PC-9 (cell line): ENCODE measurements around the gene GPR25.

Experiments used
- EZH2 ChIP-seq: fragments of 200-600 bp; sonication (generic); IDR thresholded peaks from 2 replicates; pipeline ENCODE4 v1.8.0; 2017; ENCODE audit warnings: antibody characterized with exemption, low read depth
- TF ChIP-seq, protein P1 (sequence below): fragments of 200-600 bp; sonication (generic); conservative IDR thresholded peaks from 2 replicates; pipeline ENCODE4 v1.6.1; 2017; ENCODE audit warnings: mixed run types, antibody characterized with exemption, mild to moderate bottlenecking, moderate library complexity

DNA sequence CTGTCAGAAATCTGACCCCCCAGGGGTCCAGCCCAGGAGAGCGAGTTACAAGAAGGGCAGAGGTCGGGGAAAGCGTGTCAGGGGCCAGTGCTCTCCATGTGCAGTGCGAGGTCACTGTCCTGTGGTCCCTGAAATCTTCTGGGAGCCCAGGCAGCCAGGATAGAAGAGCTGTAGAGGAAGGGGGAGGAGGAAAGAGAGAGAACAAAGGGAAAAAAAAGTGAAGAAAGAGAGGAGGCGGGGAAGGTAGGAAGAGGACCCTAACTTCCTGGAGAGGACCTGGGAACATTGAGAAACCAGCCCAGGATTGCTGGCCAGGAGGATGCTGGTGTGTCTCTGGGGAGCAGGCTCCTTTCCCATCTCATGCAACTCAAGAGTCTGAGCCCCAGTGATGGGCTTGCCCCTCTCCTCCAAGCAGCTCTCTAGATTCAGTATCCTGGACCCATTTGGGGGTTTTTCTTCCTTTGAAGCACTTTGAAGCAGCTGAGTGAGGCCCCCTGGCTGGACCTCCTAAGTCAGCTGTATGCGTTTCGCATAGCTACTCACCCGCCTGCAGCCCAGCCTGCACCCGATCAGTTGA is 15.1 kb downstream of the GPR25 start:
- TF ChIP-seq, protein P1, sequence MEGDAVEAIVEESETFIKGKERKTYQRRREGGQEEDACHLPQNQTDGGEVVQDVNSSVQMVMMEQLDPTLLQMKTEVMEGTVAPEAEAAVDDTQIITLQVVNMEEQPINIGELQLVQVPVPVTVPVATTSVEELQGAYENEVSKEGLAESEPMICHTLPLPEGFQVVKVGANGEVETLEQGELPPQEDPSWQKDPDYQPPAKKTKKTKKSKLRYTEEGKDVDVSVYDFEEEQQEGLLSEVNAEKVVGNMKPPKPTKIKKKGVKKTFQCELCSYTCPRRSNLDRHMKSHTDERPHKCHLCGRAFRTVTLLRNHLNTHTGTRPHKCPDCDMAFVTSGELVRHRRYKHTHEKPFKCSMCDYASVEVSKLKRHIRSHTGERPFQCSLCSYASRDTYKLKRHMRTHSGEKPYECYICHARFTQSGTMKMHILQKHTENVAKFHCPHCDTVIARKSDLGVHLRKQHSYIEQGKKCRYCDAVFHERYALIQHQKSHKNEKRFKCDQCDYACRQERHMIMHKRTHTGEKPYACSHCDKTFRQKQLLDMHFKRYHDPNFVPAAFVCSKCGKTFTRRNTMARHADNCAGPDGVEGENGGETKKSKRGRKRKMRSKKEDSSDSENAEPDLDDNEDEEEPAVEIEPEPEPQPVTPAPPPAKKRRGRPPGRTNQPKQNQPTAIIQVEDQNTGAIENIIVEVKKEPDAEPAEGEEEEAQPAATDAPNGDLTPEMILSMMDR, result no peak
- no peak for TF ChIP-seq EZH2
